A673 (cell line): ENCODE data around the gene MPPED2. TPM values are rescaled to one million over a fixed set of nuclear protein-coding genes. Genes with fewer than 3 reads are reported as not detected.

ENCODE experiments used
- BruUV-seq: library from RNA; stranded (reverse); fragments of 400-500 nt; replicated peaks from 2 replicates; lab custom pipeline; 2021; lab: Mats Ljungman, UMichigan
- CTCF ChIA-PET: fragments of 300-600 bp; sonication (Branson Sonifier 250); formaldehyde crosslinking; loops from one replicate; lab custom pipeline; 2022; ENCODE audit warnings: antibody characterized with exemption; lab: Charles Lee
- POLR2A ChIA-PET: fragments of 300-600 bp; sonication (Branson Sonifier 250); formaldehyde crosslinking; loops from one replicate; lab custom pipeline; 2022; ENCODE audit warnings: antibody characterized with exemption; ENCODE audit not compliant: low non-redundant PET; lab: Charles Lee
- DNase-seq: peaks from one replicate; pipeline ENCODE4 v3.0.0-alpha.2; 2015; ENCODE audit warnings: low spot score
- H3K27ac ChIP-seq: fragments of 200-600 bp; sonication (generic); 2 replicates; pipeline ENCODE4 v1.5.1; 2016; ENCODE audit warnings: mixed run types, low read depth, mild to moderate bottlenecking, mixed read lengths, antibody characterized with exemption, low read length; ENCODE audit not compliant: poor library complexity, severe bottlenecking
- H3K27me3 ChIP-seq: fragments of 200-600 bp; sonication (generic); replicated peaks from 2 replicates; pipeline ENCODE4 v1.6.1; 2017; ENCODE audit warnings: mixed run types, low read depth, mild to moderate bottlenecking, mixed read lengths, antibody characterized with exemption, low read length; ENCODE audit not compliant: insufficient read depth, poor library complexity
- H3K36me3 ChIP-seq: fragments of 200-600 bp; sonication (generic); 2 replicates; pipeline ENCODE4 v1.6.1; 2016; ENCODE audit warnings: mixed run types, mild to moderate bottlenecking, mixed read lengths, antibody characterized with exemption, low read length; ENCODE audit not compliant: insufficient read depth, poor library complexity, severe bottlenecking
- H3K4me1 ChIP-seq: fragments of 200-600 bp; sonication (generic); 2 replicates; pipeline ENCODE4 v1.6.1; 2017; ENCODE audit warnings: mixed run types, mild to moderate bottlenecking, mixed read lengths, antibody characterized with exemption, low read length; ENCODE audit not compliant: insufficient read depth, poor library complexity, severe bottlenecking
- H3K4me3 ChIP-seq: fragments of 200-600 bp; sonication (generic); 2 replicates; pipeline ENCODE4 v1.5.1; 2016; ENCODE audit warnings: low read depth, mixed run types, mild to moderate bottlenecking, mixed read lengths, low read length; ENCODE audit not compliant: poor library complexity, severe bottlenecking
- H3K9me3 ChIP-seq: fragments of 200-600 bp; sonication (generic); 2 replicates; pipeline ENCODE4 v1.6.1; 2016; ENCODE audit warnings: mixed run types, low read depth, mild to moderate bottlenecking, mixed read lengths, antibody characterized with exemption, low read length; ENCODE audit not compliant: poor library complexity, severe bottlenecking
- EZH2 ChIP-seq: fragments of 200-600 bp; sonication (generic); IDR thresholded peaks from 2 replicates; pipeline ENCODE4 v1.6.1; 2017; ENCODE audit warnings: borderline replicate concordance, low read depth, mild to moderate bottlenecking, mixed read lengths, antibody characterized with exemption, low read length; ENCODE audit not compliant: poor library complexity, severe bottlenecking
- intact Hi-C: fragments of 100-400 bp; cut with micrococcal nuclease; formaldehyde crosslinking; loops from one replicate; pipeline ENCODE4 v1.10.0; 2022; ENCODE audit not compliant: unreplicated experiment
- total RNA-seq: library from RNA; stranded (reverse); gene quantifications from 2 replicates; pipeline ENCODE4 v1.2.3, GENCODE V29; 2021
- TF ChIP-seq, protein P1 (sequence below): fragments of 300-800, 200-600 bp; sonication (generic); conservative IDR thresholded peaks from 2 replicates; pipeline ENCODE4 v1.5.1; 2017; ENCODE audit warnings: low read depth, mild to moderate bottlenecking, antibody characterized with exemption, low read length, moderate library complexity, mixed read lengths

MPPED2 gene
- total RNA-seq, 1 experiment from 2014 or later = 2.0 TPM

DNA sequence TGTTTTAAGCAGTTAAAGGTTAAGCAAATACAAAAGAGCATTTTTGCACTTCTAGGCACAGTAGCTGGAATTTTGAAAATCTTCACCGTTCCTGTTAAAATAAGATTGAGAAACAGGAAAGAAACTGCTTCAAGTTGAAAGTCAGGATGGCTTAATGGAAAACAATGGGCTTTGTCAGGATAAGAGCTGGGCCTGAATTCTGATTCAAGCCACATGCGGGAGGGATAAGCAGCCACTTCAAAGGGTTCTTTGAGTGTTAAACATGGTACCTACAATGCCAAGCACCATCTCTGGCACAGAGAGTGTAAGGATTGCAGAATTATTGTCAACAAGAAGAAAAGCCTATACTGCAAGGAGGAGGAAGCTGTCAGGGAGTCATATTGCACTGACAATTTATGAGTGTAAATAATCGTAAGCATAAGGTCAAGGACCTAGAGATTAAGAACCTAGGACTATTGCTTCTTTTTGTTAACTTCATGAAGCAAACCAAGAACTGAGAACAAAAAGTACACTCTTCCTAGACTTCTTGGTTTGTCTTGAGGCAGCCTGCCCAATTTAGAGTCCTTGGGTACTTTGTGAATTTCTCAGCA is 32.5 kb downstream of the MPPED2 start:
- Histone ChIP-seq H3K36me3 (no peaks in the 10 kb centered on the region), H3K4me1 (no peaks in the 10 kb centered on the region), H3K4me3 (no peak overlapping the region), H3K27ac (no peak overlapping the region), H3K9me3 (no peaks in the 10 kb centered on the region), H3K27me3 (no peaks in the 10 kb centered on the region)
- DNase-seq = no peak
- ChIA-PET POLR2A (no interaction called here), CTCF (no interaction called here)
- intact Hi-C loops = no loop called here
- TF ChIP-seq, protein P1, sequence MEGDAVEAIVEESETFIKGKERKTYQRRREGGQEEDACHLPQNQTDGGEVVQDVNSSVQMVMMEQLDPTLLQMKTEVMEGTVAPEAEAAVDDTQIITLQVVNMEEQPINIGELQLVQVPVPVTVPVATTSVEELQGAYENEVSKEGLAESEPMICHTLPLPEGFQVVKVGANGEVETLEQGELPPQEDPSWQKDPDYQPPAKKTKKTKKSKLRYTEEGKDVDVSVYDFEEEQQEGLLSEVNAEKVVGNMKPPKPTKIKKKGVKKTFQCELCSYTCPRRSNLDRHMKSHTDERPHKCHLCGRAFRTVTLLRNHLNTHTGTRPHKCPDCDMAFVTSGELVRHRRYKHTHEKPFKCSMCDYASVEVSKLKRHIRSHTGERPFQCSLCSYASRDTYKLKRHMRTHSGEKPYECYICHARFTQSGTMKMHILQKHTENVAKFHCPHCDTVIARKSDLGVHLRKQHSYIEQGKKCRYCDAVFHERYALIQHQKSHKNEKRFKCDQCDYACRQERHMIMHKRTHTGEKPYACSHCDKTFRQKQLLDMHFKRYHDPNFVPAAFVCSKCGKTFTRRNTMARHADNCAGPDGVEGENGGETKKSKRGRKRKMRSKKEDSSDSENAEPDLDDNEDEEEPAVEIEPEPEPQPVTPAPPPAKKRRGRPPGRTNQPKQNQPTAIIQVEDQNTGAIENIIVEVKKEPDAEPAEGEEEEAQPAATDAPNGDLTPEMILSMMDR = no peak
- no peak for TF ChIP-seq EZH2
- BruUV-seq = no TSS peak

DNA sequence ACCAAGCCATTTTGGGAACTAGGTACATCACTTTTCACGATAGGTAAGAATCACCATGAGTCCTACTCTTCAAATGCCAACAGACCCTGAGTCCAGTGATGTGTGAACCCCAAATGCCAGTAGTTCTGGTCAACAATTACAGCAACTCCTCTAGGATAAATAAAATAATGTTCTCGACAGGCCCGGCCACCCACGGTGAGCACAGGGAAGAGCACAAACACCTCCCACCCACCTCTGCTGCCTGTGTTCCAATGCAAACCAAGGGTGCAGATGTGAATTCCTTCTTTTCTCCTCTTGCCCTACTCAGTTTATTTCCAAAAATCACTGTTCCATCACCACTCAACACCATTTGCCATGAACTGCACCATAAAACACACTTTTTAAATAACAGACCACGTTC is 33.3 kb downstream of the MPPED2 start:
- H3K36me3 ChIP-seq = no peaks in the 10 kb centered on the region
- no peaks in the 10 kb centered on the region for H3K9me3 ChIP-seq
- TF ChIP-seq, protein P1 = no peak
- TF ChIP-seq EZH2 = no peak
- ChIA-PET CTCF (no interaction called here), POLR2A (no interaction called here)
- no TSS peak for BruUV-seq
- no peak overlapping the region for H3K27ac ChIP-seq
- DNase-seq = no peak
- intact Hi-C loops = no loop called here
- no peaks in the 10 kb centered on the region for H3K27me3 ChIP-seq
- H3K4me3 ChIP-seq = no peak overlapping the region
- no peaks in the 10 kb centered on the region for H3K4me1 ChIP-seq

DNA sequence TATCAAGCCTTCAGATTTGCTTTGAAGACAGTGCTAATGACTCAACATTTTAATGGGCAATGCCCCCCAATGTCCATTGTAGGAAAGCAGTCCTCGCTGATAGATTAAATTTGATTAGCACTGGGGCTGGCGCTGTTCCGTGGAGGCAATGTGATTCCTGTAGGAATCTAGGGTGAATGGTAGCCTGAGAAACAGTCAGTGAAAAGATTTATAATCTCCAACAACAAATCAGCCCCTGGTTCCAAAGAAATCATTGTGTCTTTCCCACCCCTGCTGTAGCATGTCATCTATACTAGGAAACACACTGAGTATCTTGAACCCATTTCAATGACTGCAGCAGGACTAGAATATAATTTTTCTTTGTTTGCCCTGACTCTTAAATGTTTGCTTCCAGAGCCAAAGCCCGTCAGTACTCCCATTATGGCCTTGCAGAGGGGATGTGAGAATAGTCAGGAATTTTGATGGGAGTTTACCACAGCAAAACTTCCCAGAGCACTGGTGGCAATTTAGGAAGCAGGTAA is 36.1 kb downstream of the MPPED2 start:
- no peaks in the 10 kb centered on the region for H3K9me3 ChIP-seq
- H3K27me3 ChIP-seq = no peaks in the 10 kb centered on the region
- H3K27ac ChIP-seq = no peak overlapping the region
- BruUV-seq = no TSS peak
- DNase-seq = no peak
- no peaks in the 10 kb centered on the region for H3K36me3 ChIP-seq
- TF ChIP-seq, protein P1 = no peak
- TF ChIP-seq EZH2 = no peak
- H3K4me1 ChIP-seq = no peaks in the 10 kb centered on the region
- CTCF ChIA-PET = no interaction called here
- H3K4me3 ChIP-seq = no peak overlapping the region
- intact Hi-C loops = no loop called here
- POLR2A ChIA-PET = no interaction called here
